ENCODE data around the gene MARVELD3.

The MARVELD3 gene

DNA sequence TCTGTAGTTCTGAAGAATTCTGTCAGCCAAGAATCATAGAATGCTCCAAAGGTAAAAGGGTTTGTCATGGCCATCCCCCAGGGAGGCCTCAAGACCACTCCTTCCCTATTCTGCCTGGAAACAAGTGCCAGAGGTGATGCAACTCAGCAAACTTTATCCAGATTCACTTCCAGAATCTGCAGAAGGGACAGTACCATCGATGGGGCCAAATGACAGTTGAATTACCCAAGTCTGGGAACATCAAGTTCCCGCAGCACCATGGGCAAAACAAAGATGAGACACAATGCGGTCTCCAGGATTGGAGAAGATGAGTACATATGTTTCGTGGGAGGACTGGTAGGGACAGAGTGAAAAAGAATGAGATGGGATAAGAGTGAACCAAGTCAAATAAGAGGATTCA lies 35.4 kb upstream of the MARVELD3 start:
- Histone ChIP-seq H3K4me3 (ENCODE audit: low read length) (no peak overlapping the region), H3K4me1 (ENCODE audit: control insufficient read depth, low read length) (no peaks in the 10 kb centered on the region), H3K27ac (ENCODE audit: low read depth, low read length) (no peak overlapping the region), H3F3A (ENCODE audit: control insufficient read depth, insufficient read depth) (no peaks in the 10 kb centered on the region), H3K27me3 (ENCODE audit: control insufficient read depth, low read length) (peaks cover 5% of the 10 kb centered on the region; the same call in 1 of the 2 replicates), H4K20me1 (ENCODE audit: control insufficient read depth, insufficient read depth, low read depth, low read length) (no peaks in the 10 kb centered on the region), H3K9me3 (ENCODE audit: control insufficient read depth, insufficient read depth, low read length) (no peaks in the 10 kb centered on the region), H3K4me2 (ENCODE audit: low read length) (no peak overlapping the region), H3K9me2 (replicated peaks; ENCODE audit: control insufficient read depth, low read length) (no peaks in the 10 kb centered on the region), H3K79me2 (ENCODE audit: control insufficient read depth, low read length) (no peaks in the 10 kb centered on the region), H3K36me3 (ENCODE audit: control insufficient read depth, low read length) (no peaks in the 10 kb centered on the region)
- TF ChIP-seq, protein P1, sequence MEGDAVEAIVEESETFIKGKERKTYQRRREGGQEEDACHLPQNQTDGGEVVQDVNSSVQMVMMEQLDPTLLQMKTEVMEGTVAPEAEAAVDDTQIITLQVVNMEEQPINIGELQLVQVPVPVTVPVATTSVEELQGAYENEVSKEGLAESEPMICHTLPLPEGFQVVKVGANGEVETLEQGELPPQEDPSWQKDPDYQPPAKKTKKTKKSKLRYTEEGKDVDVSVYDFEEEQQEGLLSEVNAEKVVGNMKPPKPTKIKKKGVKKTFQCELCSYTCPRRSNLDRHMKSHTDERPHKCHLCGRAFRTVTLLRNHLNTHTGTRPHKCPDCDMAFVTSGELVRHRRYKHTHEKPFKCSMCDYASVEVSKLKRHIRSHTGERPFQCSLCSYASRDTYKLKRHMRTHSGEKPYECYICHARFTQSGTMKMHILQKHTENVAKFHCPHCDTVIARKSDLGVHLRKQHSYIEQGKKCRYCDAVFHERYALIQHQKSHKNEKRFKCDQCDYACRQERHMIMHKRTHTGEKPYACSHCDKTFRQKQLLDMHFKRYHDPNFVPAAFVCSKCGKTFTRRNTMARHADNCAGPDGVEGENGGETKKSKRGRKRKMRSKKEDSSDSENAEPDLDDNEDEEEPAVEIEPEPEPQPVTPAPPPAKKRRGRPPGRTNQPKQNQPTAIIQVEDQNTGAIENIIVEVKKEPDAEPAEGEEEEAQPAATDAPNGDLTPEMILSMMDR (IDR thresholded peaks at IDR 0.05; ENCODE audit: low read depth, low read length, poor library complexity, severe bottlenecking): no peak
- no peak for TF ChIP-seq EZH2phosphoT487 (IDR thresholded peaks at IDR 0.05; ENCODE audit: borderline replicate concordance, low read length)

- Histone ChIP-seq H3K79me2 (ENCODE audit: control insufficient read depth, low read length) (no peaks in the 10 kb centered on the region), H3K4me2 (ENCODE audit: low read length) (no peak overlapping the region), H3K4me3 (ENCODE audit: low read length) (no peak overlapping the region), H3K27ac (ENCODE audit: low read depth, low read length) (no peak overlapping the region), H4K20me1 (ENCODE audit: control insufficient read depth, insufficient read depth, low read depth, low read length) (no peaks in the 10 kb centered on the region), H3K9me3 (ENCODE audit: control insufficient read depth, insufficient read depth, low read length) (no peaks in the 10 kb centered on the region), H3K9me2 (replicated peaks; ENCODE audit: control insufficient read depth, low read length) (no peaks in the 10 kb centered on the region), H3K4me1 (ENCODE audit: control insufficient read depth, low read length) (no peaks in the 10 kb centered on the region), H3F3A (ENCODE audit: control insufficient read depth, insufficient read depth) (no peaks in the 10 kb centered on the region), H3K27me3 (ENCODE audit: control insufficient read depth, low read length) (peaks cover 5% of the 10 kb centered on the region; the same call in 1 of the 2 replicates), H3K36me3 (ENCODE audit: control insufficient read depth, low read length) (no peaks in the 10 kb centered on the region)
- TF ChIP-seq, protein P1 (IDR thresholded peaks at IDR 0.05; ENCODE audit: low read depth, low read length, poor library complexity, severe bottlenecking): no peak
- TF ChIP-seq EZH2phosphoT487 (IDR thresholded peaks at IDR 0.05; ENCODE audit: borderline replicate concordance, low read length): no peak
Measured at GRCh38 chr16:71591917-71592316, 34.1 kb upstream of the MARVELD3 start.

GRCh38 chr16:71593048-71593999 lies 32.7 kb upstream of the MARVELD3 start:
- Histone ChIP-seq H3K27me3 (ENCODE audit: control insufficient read depth, low read length) (peaks cover 5% of the 10 kb centered on the region; the same call in 1 of the 2 replicates), H3K4me2 (ENCODE audit: low read length) (no peak overlapping the region), H3K9me2 (replicated peaks; ENCODE audit: control insufficient read depth, low read length) (no peaks in the 10 kb centered on the region), H3K36me3 (ENCODE audit: control insufficient read depth, low read length) (no peaks in the 10 kb centered on the region), H3K4me1 (ENCODE audit: control insufficient read depth, low read length) (no peaks in the 10 kb centered on the region), H3K27ac (ENCODE audit: low read depth, low read length) (no peak overlapping the region), H3K4me3 (ENCODE audit: low read length) (no peak overlapping the region), H3F3A (ENCODE audit: control insufficient read depth, insufficient read depth) (no peaks in the 10 kb centered on the region), H3K79me2 (ENCODE audit: control insufficient read depth, low read length) (no peaks in the 10 kb centered on the region), H4K20me1 (ENCODE audit: control insufficient read depth, insufficient read depth, low read depth, low read length) (no peaks in the 10 kb centered on the region), H3K9me3 (ENCODE audit: control insufficient read depth, insufficient read depth, low read length) (no peaks in the 10 kb centered on the region)
- TF ChIP-seq, protein P1 (IDR thresholded peaks at IDR 0.05; ENCODE audit: low read depth, low read length, poor library complexity, severe bottlenecking): no peak
- TF ChIP-seq EZH2phosphoT487 (IDR thresholded peaks at IDR 0.05; ENCODE audit: borderline replicate concordance, low read length): no peak

All from DOHH2 (cell line).